ENCODE results near the gene MGAT3.

Gene MGAT3

GRCh38 chr22:39435616-39436015, 21.2 kb upstream of the MGAT3 start:
- no peaks in the 10 kb centered on the region for H3K27me3 ChIP-seq (ENCODE audit: insufficient read depth, poor library complexity, severe bottlenecking)
- no peak for DNase-seq (ENCODE audit: low read depth in 1 of 2, low spot score in 1 of 2)
- no peak overlapping the region for H3K4me3 ChIP-seq (replicated peaks; ENCODE audit: insufficient read depth, low read length)
- no peak overlapping the region for H3K27ac ChIP-seq (replicated peaks)
- TF ChIP-seq, protein P1, sequence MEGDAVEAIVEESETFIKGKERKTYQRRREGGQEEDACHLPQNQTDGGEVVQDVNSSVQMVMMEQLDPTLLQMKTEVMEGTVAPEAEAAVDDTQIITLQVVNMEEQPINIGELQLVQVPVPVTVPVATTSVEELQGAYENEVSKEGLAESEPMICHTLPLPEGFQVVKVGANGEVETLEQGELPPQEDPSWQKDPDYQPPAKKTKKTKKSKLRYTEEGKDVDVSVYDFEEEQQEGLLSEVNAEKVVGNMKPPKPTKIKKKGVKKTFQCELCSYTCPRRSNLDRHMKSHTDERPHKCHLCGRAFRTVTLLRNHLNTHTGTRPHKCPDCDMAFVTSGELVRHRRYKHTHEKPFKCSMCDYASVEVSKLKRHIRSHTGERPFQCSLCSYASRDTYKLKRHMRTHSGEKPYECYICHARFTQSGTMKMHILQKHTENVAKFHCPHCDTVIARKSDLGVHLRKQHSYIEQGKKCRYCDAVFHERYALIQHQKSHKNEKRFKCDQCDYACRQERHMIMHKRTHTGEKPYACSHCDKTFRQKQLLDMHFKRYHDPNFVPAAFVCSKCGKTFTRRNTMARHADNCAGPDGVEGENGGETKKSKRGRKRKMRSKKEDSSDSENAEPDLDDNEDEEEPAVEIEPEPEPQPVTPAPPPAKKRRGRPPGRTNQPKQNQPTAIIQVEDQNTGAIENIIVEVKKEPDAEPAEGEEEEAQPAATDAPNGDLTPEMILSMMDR (IDR thresholded peaks at IDR 0.05; ENCODE audit: insufficient read depth, low read length) = no peak
- no peak for TF ChIP-seq POLR2AphosphoS5 (IDR thresholded peaks at IDR 0.05; ENCODE audit: low read depth)
- no peak for TF ChIP-seq SPI1 (IDR thresholded peaks at IDR 0.05; ENCODE audit: borderline replicate concordance, low read depth)
- no peak for TF ChIP-seq REST (IDR thresholded peaks at IDR 0.05; ENCODE audit: insufficient replicate concordance, low read depth)
- TF ChIP-seq GABPA (IDR thresholded peaks at IDR 0.05; ENCODE audit: low read depth) = no peak

GRCh38 chr22:39437791-39438704, 18.8 kb upstream of the MGAT3 start:
- peak in 1 of 2 experiments; percentile 62 for DNase-seq (ENCODE audit: low read depth in 1 of 2, low spot score in 1 of 2)
- no peaks in the 10 kb centered on the region for H3K27me3 ChIP-seq (ENCODE audit: insufficient read depth, poor library complexity, severe bottlenecking)
- H3K27ac ChIP-seq (replicated peaks) = peak overlapping the region; percentile 52
- no peak for TF ChIP-seq POLR2AphosphoS5 (IDR thresholded peaks at IDR 0.05; ENCODE audit: low read depth)
- TF ChIP-seq REST (IDR thresholded peaks at IDR 0.05; ENCODE audit: insufficient replicate concordance, low read depth) = no peak
- TF ChIP-seq, protein P1 (IDR thresholded peaks at IDR 0.05; ENCODE audit: insufficient read depth, low read length) = no peak
- TF ChIP-seq GABPA (IDR thresholded peaks at IDR 0.05; ENCODE audit: low read depth) = no peak
- no peak for TF ChIP-seq SPI1 (IDR thresholded peaks at IDR 0.05; ENCODE audit: borderline replicate concordance, low read depth)
- no peak overlapping the region for H3K4me3 ChIP-seq (replicated peaks; ENCODE audit: insufficient read depth, low read length)

GRCh38 chr22:39439170-39439569, 17.6 kb upstream of the MGAT3 start:
- Histone ChIP-seq H3K27ac (replicated peaks) (peak overlapping the region; percentile 52), H3K27me3 (ENCODE audit: insufficient read depth, poor library complexity, severe bottlenecking) (no peaks in the 10 kb centered on the region), H3K4me3 (replicated peaks; ENCODE audit: insufficient read depth, low read length) (no peak overlapping the region)
- peak; percentile 43 to 68 for DNase-seq (ENCODE audit: low read depth in 1 of 2, low spot score in 1 of 2)
- no peak for TF ChIP-seq SPI1 (IDR thresholded peaks at IDR 0.05; ENCODE audit: borderline replicate concordance, low read depth)
- TF ChIP-seq, protein P1 (IDR thresholded peaks at IDR 0.05; ENCODE audit: insufficient read depth, low read length) = no peak
- TF ChIP-seq POLR2AphosphoS5 (IDR thresholded peaks at IDR 0.05; ENCODE audit: low read depth) = no peak
- TF ChIP-seq GABPA (IDR thresholded peaks at IDR 0.05; ENCODE audit: low read depth) = no peak
- TF ChIP-seq REST (IDR thresholded peaks at IDR 0.05; ENCODE audit: insufficient replicate concordance, low read depth) = no peak
